HPDE6-E6E7 (cell line): Measurements from ENCODE around the gene ALG11.
"Not testable (repeated sequence)": the region's sequence is repeated elsewhere in the genome, so short reads cannot be mapped to it uniquely, and the experiment has no call there.

Experiments used
- DNase-seq: peaks from one replicate; pipeline ENCODE4 v3.0.0; 2011; ENCODE audit warnings: missing footprints; ENCODE audit errors: extremely low spot score

ALG11 gene

GRCh38 chr13:52011632-52012511 is at the start of gene ALG11:
Gene ALG11 (plus strand): TSS chr13:52012398. CDS start chr13:52012419, 21 bp downstream.
- peak; percentile 68 for DNase-seq

GRCh38 chr13:51966186-51966585 is 46.0 kb upstream of the ALG11 start:
- no peak for DNase-seq

GRCh38 chr13:51967482-51968446 is 44.4 kb upstream of the ALG11 start:
- no peak for DNase-seq

GRCh38 chr13:51970349-51970748 is 41.8 kb upstream of the ALG11 start:
- DNase-seq, result no peak

GRCh38 chr13:51971520-51972426 is 40.4 kb upstream of the ALG11 start:
- no peak for DNase-seq

- DNase-seq, result no peak
These were observed 37.7 kb upstream of the ALG11 start for GRCh38 chr13:51974482-51974881.

GRCh38 chr13:51976423-51976822 is 35.8 kb upstream of the ALG11 start:
- no peak for DNase-seq

GRCh38 chr13:51976890-51977289 is 35.3 kb upstream of the ALG11 start:
- no peak for DNase-seq

GRCh38 chr13:51977625-51978024 is 34.6 kb upstream of the ALG11 start:
- DNase-seq, result no peak

GRCh38 chr13:51978796-51979556 is 33.2 kb upstream of the ALG11 start:
- DNase-seq, result no peak

GRCh38 chr13:51980908-51981307 is 31.3 kb upstream of the ALG11 start:
- no peak for DNase-seq

GRCh38 chr13:51981355-51981754 is 30.8 kb upstream of the ALG11 start:
- no peak for DNase-seq

- DNase-seq, result not testable (repeated sequence)
These were observed 28.9 kb upstream of the ALG11 start for GRCh38 chr13:51983292-51983691.

- not testable (repeated sequence) for DNase-seq
These were observed 27.3 kb upstream of the ALG11 start for GRCh38 chr13:51984904-51985303.

- no peak for DNase-seq
These were observed 23.1 kb upstream of the ALG11 start for GRCh38 chr13:51988988-51989618.

- no peak for DNase-seq
These were observed 18.5 kb upstream of the ALG11 start for GRCh38 chr13:51993713-51994112.

- no peak for DNase-seq
These were observed 16.3 kb upstream of the ALG11 start for GRCh38 chr13:51995677-51996551.

- DNase-seq, result no peak
These were observed 15.6 kb upstream of the ALG11 start for GRCh38 chr13:51996641-51997040.

GRCh38 chr13:51997186-51997585 is 15.0 kb upstream of the ALG11 start:
- no peak for DNase-seq
